ENCODE measurements around the gene NR3C1.

The NR3C1 gene

GRCh38 chr5:143403593-143404415 is at the start of gene NR3C1:
NR3C1 (minus strand) TSS chr5:143403686; CDS start chr5:143400839, 2,847 bp downstream.
- peak; percentile 95 for DNase-seq (ENCODE audit: low spot score)

- no peak for DNase-seq (ENCODE audit: low spot score)
Measured at GRCh38 chr5:143449772-143450171, 46.3 kb upstream of the NR3C1 start.

GRCh38 chr5:143448518-143448917 is 45.0 kb upstream of the NR3C1 start:
- no peak for DNase-seq (ENCODE audit: low spot score)

- DNase-seq (ENCODE audit: low spot score), result no peak
Measured at GRCh38 chr5:143447983-143448382, 44.5 kb upstream of the NR3C1 start.

- DNase-seq (ENCODE audit: low spot score), result no peak
Measured at GRCh38 chr5:143446535-143447226, 43.2 kb upstream of the NR3C1 start.

GRCh38 chr5:143445776-143446175 is 42.3 kb upstream of the NR3C1 start:
- DNase-seq (ENCODE audit: low spot score), result no peak

- no peak for DNase-seq (ENCODE audit: low spot score)
Measured at GRCh38 chr5:143443330-143443729, 39.8 kb upstream of the NR3C1 start.

- no peak for DNase-seq (ENCODE audit: low spot score)
Measured at GRCh38 chr5:143442385-143442784, 38.9 kb upstream of the NR3C1 start.

GRCh38 chr5:143440448-143441115 is 37.1 kb upstream of the NR3C1 start:
- no peak for DNase-seq (ENCODE audit: low spot score)

GRCh38 chr5:143437666-143438273 is 34.3 kb upstream of the NR3C1 start:
- no peak for DNase-seq (ENCODE audit: low spot score)

- no peak for DNase-seq (ENCODE audit: low spot score)
Measured at GRCh38 chr5:143436871-143437270, 33.4 kb upstream of the NR3C1 start.

GRCh38 chr5:143435210-143435657 is 31.7 kb upstream of the NR3C1 start:
- DNase-seq (ENCODE audit: low spot score), result no peak

GRCh38 chr5:143434261-143435209 is 31.0 kb upstream of the NR3C1 start:
- DNase-seq (ENCODE audit: low spot score), result no peak

- no peak for DNase-seq (ENCODE audit: low spot score)
Measured at GRCh38 chr5:143433670-143434069, 30.2 kb upstream of the NR3C1 start.

- DNase-seq (ENCODE audit: low spot score), result no peak
Measured at GRCh38 chr5:143432658-143433239, 29.3 kb upstream of the NR3C1 start.

GRCh38 chr5:143431789-143432188 is 28.3 kb upstream of the NR3C1 start:
- no peak for DNase-seq (ENCODE audit: low spot score)

- no peak for DNase-seq (ENCODE audit: low spot score)
Measured at GRCh38 chr5:143428738-143429420, 25.4 kb upstream of the NR3C1 start.

GRCh38 chr5:143428155-143428554 is 24.7 kb upstream of the NR3C1 start:
- DNase-seq (ENCODE audit: low spot score), result no peak

- no peak for DNase-seq (ENCODE audit: low spot score)
Measured at GRCh38 chr5:143427122-143427735, 23.7 kb upstream of the NR3C1 start.

Data from left forelimb (tissue), 1 donor.